LNCaP clone FGC (cell line): Measurements from ENCODE around the gene EHBP1.

Source experiments
- DNase-seq: peaks from one replicate; pipeline ENCODE4 v3.0.0-alpha.2; 2011; ENCODE audit warnings: low read depth
- H3K4me3 ChIP-seq: 2 replicates; pipeline ENCODE4 v1.5.1; 2011; ENCODE audit warnings: mild to moderate bottlenecking, low read depth, low read length, control low read depth
- TF ChIP-seq, protein P1 (sequence below): IDR thresholded peaks from 2 replicates; pipeline ENCODE4 v1.5.1; 2012; ENCODE audit warnings: mild to moderate bottlenecking; ENCODE audit not compliant: control insufficient read depth, insufficient read depth; ENCODE audit errors: extremely low read depth

EHBP1 gene

DNA sequence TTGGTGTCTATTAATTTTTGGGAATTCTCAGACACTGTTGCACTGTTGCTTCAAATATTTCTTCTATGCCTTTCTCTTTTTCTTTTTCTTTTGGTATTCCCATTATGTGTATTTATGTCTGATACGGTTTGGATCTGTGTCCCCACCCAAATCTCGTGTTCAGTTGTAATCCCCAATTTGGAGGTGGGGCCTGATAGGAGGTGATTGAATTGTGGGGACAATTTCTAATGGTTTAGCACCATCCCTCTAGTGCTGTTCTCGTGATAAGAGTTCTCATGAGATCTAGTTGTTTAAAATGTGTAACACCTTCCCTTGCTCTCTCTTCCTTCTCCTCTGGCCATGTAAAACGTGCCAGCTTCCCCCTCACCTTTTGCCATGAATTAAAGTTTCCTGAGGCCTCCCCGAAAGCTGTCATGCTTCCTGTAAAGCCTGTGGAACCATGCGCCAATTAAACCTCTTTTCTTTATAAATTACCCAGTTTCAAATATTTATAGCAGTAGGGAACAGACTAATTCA, 26.8 kb downstream of the EHBP1 start:
- no peak for DNase-seq
- no peak overlapping the region for H3K4me3 ChIP-seq
- TF ChIP-seq, protein P1, sequence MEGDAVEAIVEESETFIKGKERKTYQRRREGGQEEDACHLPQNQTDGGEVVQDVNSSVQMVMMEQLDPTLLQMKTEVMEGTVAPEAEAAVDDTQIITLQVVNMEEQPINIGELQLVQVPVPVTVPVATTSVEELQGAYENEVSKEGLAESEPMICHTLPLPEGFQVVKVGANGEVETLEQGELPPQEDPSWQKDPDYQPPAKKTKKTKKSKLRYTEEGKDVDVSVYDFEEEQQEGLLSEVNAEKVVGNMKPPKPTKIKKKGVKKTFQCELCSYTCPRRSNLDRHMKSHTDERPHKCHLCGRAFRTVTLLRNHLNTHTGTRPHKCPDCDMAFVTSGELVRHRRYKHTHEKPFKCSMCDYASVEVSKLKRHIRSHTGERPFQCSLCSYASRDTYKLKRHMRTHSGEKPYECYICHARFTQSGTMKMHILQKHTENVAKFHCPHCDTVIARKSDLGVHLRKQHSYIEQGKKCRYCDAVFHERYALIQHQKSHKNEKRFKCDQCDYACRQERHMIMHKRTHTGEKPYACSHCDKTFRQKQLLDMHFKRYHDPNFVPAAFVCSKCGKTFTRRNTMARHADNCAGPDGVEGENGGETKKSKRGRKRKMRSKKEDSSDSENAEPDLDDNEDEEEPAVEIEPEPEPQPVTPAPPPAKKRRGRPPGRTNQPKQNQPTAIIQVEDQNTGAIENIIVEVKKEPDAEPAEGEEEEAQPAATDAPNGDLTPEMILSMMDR: no peak

DNA sequence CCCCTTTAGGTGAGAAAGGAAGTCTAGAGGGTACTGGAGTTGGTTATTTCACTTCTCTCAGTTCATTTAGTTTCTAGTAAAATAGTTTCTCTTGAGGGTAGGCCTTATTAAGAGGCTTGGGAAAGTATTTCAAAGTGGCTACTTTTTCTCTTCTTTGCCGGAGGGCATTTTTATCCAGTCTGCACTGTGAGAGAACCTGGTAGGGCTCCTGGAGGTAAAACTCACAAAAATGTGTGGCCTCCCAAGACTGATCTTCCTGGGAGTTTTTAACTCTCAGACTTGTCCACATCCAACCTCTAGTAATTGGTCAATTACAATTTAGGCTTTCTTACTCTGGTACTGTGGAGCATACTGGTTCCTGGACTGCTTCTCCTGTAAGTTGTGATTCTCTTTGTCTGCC, 28.0 kb downstream of the EHBP1 start:
- no peak for DNase-seq
- TF ChIP-seq, protein P1: no peak
- no peak overlapping the region for H3K4me3 ChIP-seq

DNA sequence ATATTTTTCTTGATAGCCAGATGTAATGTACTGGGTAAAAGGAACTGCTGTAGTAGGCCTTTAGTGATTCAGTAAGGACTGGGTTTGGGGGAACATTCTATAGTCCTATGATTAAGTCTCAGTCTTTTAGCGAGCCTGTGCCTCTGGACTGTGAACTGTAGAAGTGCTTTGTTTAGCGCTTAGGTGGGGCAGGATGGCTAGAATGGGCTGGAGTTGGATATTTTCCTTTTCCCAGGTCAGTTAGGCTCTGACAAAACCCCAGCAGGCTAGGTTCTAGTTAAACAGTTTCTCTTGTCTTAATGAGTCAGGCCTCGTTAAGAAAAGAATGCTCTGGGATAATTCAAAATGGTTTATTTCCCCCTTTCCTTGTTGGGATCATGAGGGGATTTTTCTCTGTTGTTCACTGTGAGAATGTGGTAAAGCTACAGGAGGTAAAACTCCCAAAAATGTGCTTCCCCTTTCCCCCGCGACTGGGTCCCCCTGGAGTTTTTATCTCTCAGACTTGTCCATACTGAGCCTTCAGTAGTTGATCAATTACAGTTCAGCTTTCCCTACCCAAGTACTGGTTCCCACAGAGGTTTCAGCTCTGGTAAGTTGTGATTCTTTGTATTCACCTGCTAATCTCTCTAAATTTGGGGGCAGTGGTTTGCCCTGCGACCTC, 31.5 kb downstream of the EHBP1 start:
- no peak overlapping the region for H3K4me3 ChIP-seq
- TF ChIP-seq, protein P1: no peak
- DNase-seq: no peak

DNA sequence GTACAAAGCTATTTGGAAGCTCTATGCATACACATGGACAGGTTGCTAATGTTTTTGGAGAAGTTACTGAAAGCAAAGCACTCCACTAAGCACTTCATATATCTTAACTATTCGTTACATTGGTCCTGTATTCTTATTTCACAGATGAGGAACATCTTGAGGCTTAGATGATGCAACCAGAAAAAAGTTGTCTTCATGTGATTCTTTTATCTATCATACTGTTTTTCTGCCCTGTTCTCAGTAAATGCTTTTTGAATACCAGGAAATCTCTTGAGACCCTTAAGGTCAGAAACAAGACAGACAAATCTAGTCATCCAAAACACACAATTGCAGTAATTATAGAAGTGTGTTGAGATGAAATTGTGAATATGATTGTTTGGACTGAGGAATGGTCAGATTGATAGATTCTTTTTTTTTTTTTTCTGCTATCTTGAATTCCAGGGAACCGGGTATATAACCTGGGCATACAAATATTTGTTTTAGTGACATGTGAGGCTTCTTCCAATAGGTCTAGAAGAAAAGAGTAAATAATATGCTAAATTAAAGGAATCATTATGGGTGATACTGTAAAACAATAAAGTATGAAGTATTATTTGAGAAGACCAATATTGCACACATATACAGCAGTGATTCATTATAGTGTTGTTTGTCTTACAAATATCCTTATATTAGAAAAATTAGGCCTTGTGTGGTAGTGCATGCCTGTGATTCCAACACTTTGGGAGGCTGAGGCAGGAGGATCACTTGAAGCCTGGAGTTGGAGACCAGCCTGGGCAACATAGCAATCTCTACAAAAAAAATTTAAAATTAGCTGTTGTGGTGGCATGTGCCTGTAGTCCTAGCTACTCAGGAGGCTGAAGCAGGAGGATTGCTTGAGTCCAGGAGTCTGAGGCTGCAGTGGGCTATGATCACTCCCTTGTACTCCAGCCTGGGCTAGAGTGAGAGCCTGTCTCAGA, 33.7 kb downstream of the EHBP1 start:
- TF ChIP-seq, protein P1: no peak
- no peak for DNase-seq
- H3K4me3 ChIP-seq: no peak overlapping the region

DNA sequence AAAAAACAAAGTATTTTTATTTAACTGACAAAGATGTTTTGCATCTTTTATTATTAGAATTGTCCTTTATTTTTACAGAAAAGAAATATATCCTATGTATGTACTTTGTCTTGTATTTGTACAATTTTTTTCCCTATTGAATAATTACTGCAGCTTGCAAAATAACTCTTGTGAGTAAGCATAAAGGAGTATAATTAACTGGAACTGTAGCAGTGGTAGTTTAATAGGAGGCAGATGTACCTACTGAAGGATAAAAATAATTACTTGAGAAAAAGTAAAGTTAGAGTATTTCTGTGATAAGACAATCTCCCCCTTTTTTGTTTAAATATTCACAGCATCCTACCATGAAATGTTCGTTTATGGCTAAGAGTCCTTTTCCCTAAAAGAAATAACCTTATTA, 34.7 kb downstream of the EHBP1 start:
- DNase-seq: no peak
- H3K4me3 ChIP-seq: no peak overlapping the region
- TF ChIP-seq, protein P1: no peak

DNA sequence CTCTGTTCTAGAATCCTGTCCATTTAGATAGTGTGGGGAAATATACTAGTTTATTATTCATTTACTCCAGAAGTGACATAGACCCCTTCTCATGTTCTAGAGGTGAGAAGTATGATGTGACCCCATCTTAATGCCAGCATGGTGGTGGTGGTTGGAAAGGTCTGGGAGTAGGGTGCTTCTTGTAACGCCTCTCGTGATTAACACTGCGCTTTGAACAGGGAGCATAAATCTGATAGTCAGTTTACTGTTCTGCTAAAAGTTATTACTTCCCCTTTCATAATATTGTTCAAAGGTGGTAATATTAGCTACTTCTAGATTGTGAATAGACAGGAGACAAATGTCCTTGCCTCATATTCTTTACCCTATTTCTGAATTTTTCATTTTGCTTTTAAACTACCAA, 35.6 kb downstream of the EHBP1 start:
- TF ChIP-seq, protein P1: no peak
- H3K4me3 ChIP-seq: no peak overlapping the region
- DNase-seq: no peak
